IMR-90 (cell line): ENCODE measurements around the gene DPF3. TPM values are rescaled to one million over a fixed set of nuclear protein-coding genes. Genes with fewer than 3 reads are reported as not detected.

ENCODE experiments used
- ATAC-seq: fragments of 200-7000 bp; cut with Tn5 transposase; 2 replicates; pipeline ENCODE4 v1.9.1; 2020; ENCODE audit warnings: low read depth, mild to moderate bottlenecking, moderate library complexity
- BruUV-seq: library from RNA; stranded (reverse); fragments of 400-500 nt; replicated peaks from 2 replicates; lab custom pipeline; 2021; lab: Mats Ljungman, UMichigan
- CTCF ChIA-PET: fragments of 300-600 bp; formaldehyde crosslinking; extraction: SDS; loops from one replicate; lab custom pipeline; 2021; ENCODE audit warnings: antibody characterized with exemption; lab: Yijun Ruan, JAX
- POLR2A ChIA-PET: fragments of 300-600 bp; sonication (Branson Sonifier 250); formaldehyde crosslinking; loops from one replicate; lab custom pipeline; 2022; ENCODE audit warnings: antibody characterized with exemption; ENCODE audit not compliant: unreplicated experiment; lab: Charles Lee
- DNase-seq: peaks from one replicate; pipeline ENCODE4 v3.0.0; 2013
- H2AFZ ChIP-seq: replicated peaks from 2 replicates; pipeline ENCODE3; 2013; ENCODE audit warnings: low read length, mild to moderate bottlenecking; ENCODE audit not compliant: poor library complexity
- H2AK5ac ChIP-seq: 2 replicates; pipeline ENCODE4 v1.6.1; 2013; ENCODE audit warnings: low read depth, low read length, inconsistent platforms
- H2AK9ac ChIP-seq: replicated peaks from 2 replicates; pipeline ENCODE3; 2013; ENCODE audit warnings: mild to moderate bottlenecking, low read depth, low read length, moderate library complexity; ENCODE audit not compliant: poor library complexity
- H2BK120ac ChIP-seq: 2 replicates; pipeline ENCODE4 v1.6.1; 2013; ENCODE audit warnings: low read depth, low read length, inconsistent platforms
- H2BK15ac ChIP-seq: 3 replicates; pipeline ENCODE4 v1.6.1; 2013; ENCODE audit warnings: low read depth, low read length, inconsistent platforms
- H2BK20ac ChIP-seq: 2 replicates; pipeline ENCODE4 v1.6.1; 2013; ENCODE audit warnings: low read depth, mild to moderate bottlenecking, inconsistent platforms, low read length, moderate library complexity
- H2BK5ac ChIP-seq: 2 replicates; pipeline ENCODE4 v1.6.1; 2013; ENCODE audit warnings: mild to moderate bottlenecking, low read depth, low read length, inconsistent platforms; ENCODE audit not compliant: poor library complexity, severe bottlenecking
- H3K14ac ChIP-seq: replicated peaks from 2 replicates; pipeline ENCODE4 v1.6.1; 2013; ENCODE audit warnings: low read depth, low read length, inconsistent platforms
- H3K18ac ChIP-seq: 2 replicates; pipeline ENCODE4 v1.6.1; 2013; ENCODE audit warnings: low read depth, low read length, control low read depth
- H3K23ac ChIP-seq: 2 replicates; pipeline ENCODE4 v1.6.1; 2013; ENCODE audit warnings: low read depth, low read length, inconsistent platforms
- H3K27ac ChIP-seq: 2 replicates; pipeline ENCODE4 v1.5.1; 2013; ENCODE audit warnings: mild to moderate bottlenecking, control low read depth, low read length; ENCODE audit not compliant: insufficient read depth
- H3K27me3 ChIP-seq: 2 replicates; pipeline ENCODE4 v1.6.1; 2013; ENCODE audit warnings: low read length; ENCODE audit not compliant: control insufficient read depth, insufficient read depth
- H3K36me3 ChIP-seq: 2 replicates; pipeline ENCODE4 v1.6.1; 2013; ENCODE audit warnings: low read length, mixed read lengths; ENCODE audit not compliant: control insufficient read depth, insufficient read depth
- H3K4ac ChIP-seq: 2 replicates; pipeline ENCODE4 v1.6.1; 2013; ENCODE audit warnings: low read depth, low read length, inconsistent platforms
- H3K4me1 ChIP-seq: 2 replicates; pipeline ENCODE4 v1.6.1; 2013; ENCODE audit warnings: low read length, mixed read lengths; ENCODE audit not compliant: control insufficient read depth, insufficient read depth
- H3K4me2 ChIP-seq: 2 replicates; pipeline ENCODE4 v1.6.1; 2013; ENCODE audit warnings: low read depth, mild to moderate bottlenecking, control low read depth, low read length, moderate library complexity
- H3K4me3 ChIP-seq: 2 replicates; pipeline ENCODE4 v1.5.1; 2013; ENCODE audit warnings: low read depth, mild to moderate bottlenecking, control low read depth, low read length, moderate library complexity; ENCODE audit not compliant: insufficient read depth
- H3K56ac ChIP-seq: 2 replicates; pipeline ENCODE4 v1.6.1; 2013; ENCODE audit warnings: low read length, inconsistent platforms; ENCODE audit not compliant: insufficient read depth; ENCODE audit errors: extremely low read depth
- H3K79me1 ChIP-seq, 2 experiments: 2 replicates each; pipeline ENCODE4 v1.6.1; 2013; ENCODE audit warnings: low read length in 2 of 2, inconsistent platforms in 1 of 2, low read depth in 1 of 2
- H3K9ac ChIP-seq: 2 replicates; pipeline ENCODE4 v1.6.1; 2013; ENCODE audit warnings: low read depth, low read length, control low read depth
- H3K9me1 ChIP-seq: 2 replicates; pipeline ENCODE4 v1.6.1; 2013; ENCODE audit warnings: low read length, inconsistent platforms; ENCODE audit not compliant: insufficient read depth
- H3K9me3 ChIP-seq: 2 replicates; pipeline ENCODE4 v1.6.1; 2013; ENCODE audit warnings: low read length; ENCODE audit not compliant: control insufficient read depth, insufficient read depth
- H4K20me1 ChIP-seq: 2 replicates; pipeline ENCODE4 v1.6.1; 2013; ENCODE audit warnings: low read length, inconsistent platforms; ENCODE audit not compliant: insufficient read depth
- H4K5ac ChIP-seq: 2 replicates; pipeline ENCODE4 v1.6.1; 2013; ENCODE audit warnings: mild to moderate bottlenecking, low read depth, low read length, control low read depth
- H4K8ac ChIP-seq, 2 experiments: 2 replicates each; pipeline ENCODE4 v1.6.1; 2013; ENCODE audit warnings: low read depth in 2 of 2, low read length in 2 of 2, control low read depth in 1 of 2, inconsistent platforms in 1 of 2
- H4K91ac ChIP-seq: 2 replicates; pipeline ENCODE4 v1.6.1; 2013; ENCODE audit warnings: low read depth, low read length, inconsistent platforms; ENCODE audit not compliant: insufficient read depth
- CEBPB ChIP-seq: IDR thresholded peaks from 2 replicates; pipeline ENCODE4 v1.6.1; 2012; ENCODE audit warnings: low read depth, low read length, improper control_type of control experiment
- CHD1 ChIP-seq: IDR thresholded peaks from 2 replicates; pipeline ENCODE4 v1.6.1; 2012; ENCODE audit warnings: low read depth, low read length, improper control_type of control experiment
- MAFK ChIP-seq: IDR thresholded peaks from 2 replicates; pipeline ENCODE4 v1.6.1; 2012; ENCODE audit warnings: low read depth, low read length, improper control_type of control experiment
- MAZ ChIP-seq: IDR thresholded peaks from 2 replicates; pipeline ENCODE4 v1.6.1; 2012; ENCODE audit warnings: low read depth, mild to moderate bottlenecking, low read length, improper control_type of control experiment, moderate library complexity, borderline replicate concordance
- MXI1 ChIP-seq: IDR thresholded peaks from 2 replicates; pipeline ENCODE4 v1.6.1; 2012; ENCODE audit warnings: low read depth, mild to moderate bottlenecking, low read length, moderate library complexity, borderline replicate concordance
- RAD21 ChIP-seq: IDR thresholded peaks from 2 replicates; pipeline ENCODE4 v1.6.1; 2012; ENCODE audit warnings: low read length, improper control_type of control experiment
- RCOR1 ChIP-seq: IDR thresholded peaks from 2 replicates; pipeline ENCODE4 v1.6.1; 2012; ENCODE audit warnings: mild to moderate bottlenecking, low read length, improper control_type of control experiment; ENCODE audit not compliant: insufficient replicate concordance
- WGBS, 2 experiments: methylation state at CpG; one replicate each; pipeline versions ENCODE4 v1.1.5 to v1.1.7; 2013; ENCODE audit warnings: missing lambda C conversion rate in 2 of 2; ENCODE audit not compliant: insufficient read length in 1 of 2; ENCODE audit errors: extremely low coverage in 2 of 2; 5-methylcytosine and 5-hydroxymethylcytosine counted together
- dilution Hi-C: fragments of 300-500 bp; cut with HindIII; formaldehyde crosslinking; loops from one replicate; pipeline ENCODE4 v1.14.3; 2018; ENCODE audit warnings: low sequenced_read_pairs; ENCODE audit not compliant: unreplicated experiment
- in situ Hi-C: fragments of 300-500 bp; cut with MboI; formaldehyde crosslinking; loops from 3 replicates; pipeline ENCODE4 v1.14.3; 2019; ENCODE audit warnings: low sequenced_read_pairs, inconsistent platforms, mixed read lengths
- intact Hi-C: fragments of 100-400 bp; cut with micrococcal nuclease; formaldehyde crosslinking; loops from 2 replicates; pipeline ENCODE4 v1.10.0; 2022
- polyA plus RNA-seq, 3 experiments: library from polyadenylated mRNA; depleted of rRNA; stranded (reverse); fragments of >200 nt; gene quantifications; 2 replicates each; pipeline ENCODE4 v1.2.3, GENCODE V29; 2012; ENCODE audit warnings: low replicate concordance in 1 of 3
- total RNA-seq: library from RNA; depleted of rRNA; stranded (reverse); fragments of >200 nt; gene quantifications from 2 replicates; pipeline ENCODE4 v1.2.3, GENCODE V29; 2012
- TF ChIP-seq, protein P1 (sequence below): fragments of 150-350 bp; IDR thresholded peaks from 2 replicates; pipeline ENCODE4 v1.6.1; 2016; ENCODE audit warnings: low read depth, mild to moderate bottlenecking, low read length, moderate library complexity, borderline replicate concordance

DPF3 gene
- total and polyA plus RNA-seq, 2 of the 4 experiments (the other 2 are of a cell fraction), result 30.5 to 32.8 TPM

DNA sequence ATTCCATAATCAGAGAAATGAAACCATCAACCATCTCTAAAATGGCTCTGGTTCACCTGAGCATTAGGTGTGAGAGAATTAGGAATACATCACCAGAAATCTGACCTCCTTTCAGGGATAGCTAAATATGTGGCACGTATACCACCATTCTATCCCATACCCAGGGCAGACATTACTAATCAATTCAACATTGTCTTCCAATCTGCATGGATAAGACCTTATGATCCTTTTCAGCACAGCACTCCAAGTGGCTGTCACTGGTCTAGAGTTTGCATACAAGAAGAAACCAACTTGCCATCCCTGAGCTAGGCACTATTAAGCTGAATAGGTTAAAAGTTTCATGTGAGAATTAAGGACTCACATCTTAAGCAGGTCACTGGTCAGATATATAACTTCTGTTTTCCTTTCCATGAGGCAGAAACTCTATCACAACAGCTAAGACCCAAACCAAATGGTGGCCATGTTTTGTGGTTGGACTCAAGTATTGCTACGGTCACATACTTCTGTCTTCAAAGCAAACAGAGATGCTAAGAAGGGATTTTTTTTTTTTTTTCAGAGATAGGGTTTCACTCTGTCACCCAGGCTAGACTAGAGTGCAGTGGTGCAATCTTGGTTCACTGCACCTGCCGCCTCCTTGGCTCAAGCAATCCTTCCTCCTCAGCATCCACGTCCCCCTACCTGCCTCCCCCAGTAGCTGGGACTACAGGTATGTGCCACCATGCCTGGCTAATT is 249.0 kb downstream of the DPF3 start (continued):
- TF ChIP-seq RCOR1, result no peak

GRCh38 chr14:72644038-72644437 is 249.9 kb downstream of the DPF3 start:
- ATAC-seq, result no peak
- Histone ChIP-seq H3K36me3 (no peaks in the 10 kb centered on the region), H3K14ac (peak overlapping the region; percentile 98), H3K27ac (peak overlapping the region; percentile 90), H4K20me1 (no peaks in the 10 kb centered on the region), H3K23ac (peak overlapping the region; percentile 94), H3K79me1 (peaks cover 0 to 45% of the 10 kb centered on the region in 2 experiments; a peak in 2 of 4 replicates), H3K9ac (no peak overlapping the region), H3K4me2 (no peak overlapping the region), H3K56ac (peak overlapping the region; percentile 78), H2BK120ac (peak overlapping the region; percentile 97), H3K9me3 (peaks cover 10% of the 10 kb centered on the region), H3K27me3 (no peaks in the 10 kb centered on the region), H3K4me3 (no peak overlapping the region), H2AFZ (no peak overlapping the region), H2BK5ac (peak overlapping the region; percentile 97), H3K4ac (peak overlapping the region; percentile 98), H2AK9ac (peak overlapping the region; percentile 91), H4K8ac (peak overlapping the region; percentile 84 to 99), H4K5ac (peak overlapping the region; percentile 84), H3K18ac (peak overlapping the region; percentile 80), H2BK20ac (peak overlapping the region; percentile 98), H2BK15ac (peak overlapping the region; percentile 88), H4K91ac (peak overlapping the region; percentile 98), H2AK5ac (peak overlapping the region; percentile 97), H3K4me1 (peaks cover 29% of the 10 kb centered on the region), H3K9me1 (peaks cover 34% of the 10 kb centered on the region)
- in situ Hi-C loops, result no loop called here
- dilution Hi-C loops, result no loop called here
- ChIA-PET CTCF (interaction anchor here (0.6 to 0.7 kb wide), 2 partner anchors 36 to 250 kb away, joined by 3 to 4 read pairs; no protein-coding TSS in a partner anchor), POLR2A (interaction anchor here (0.9 kb wide), 1 partner anchor 7 kb away, joined by 3 read pairs; no protein-coding TSS in a partner anchor)
- TF ChIP-seq CEBPB (no peak), MXI1 (no peak), CHD1 (no peak), MAFK (no peak), MAZ (no peak), RAD21 (no peak)
- TF ChIP-seq, protein P1, sequence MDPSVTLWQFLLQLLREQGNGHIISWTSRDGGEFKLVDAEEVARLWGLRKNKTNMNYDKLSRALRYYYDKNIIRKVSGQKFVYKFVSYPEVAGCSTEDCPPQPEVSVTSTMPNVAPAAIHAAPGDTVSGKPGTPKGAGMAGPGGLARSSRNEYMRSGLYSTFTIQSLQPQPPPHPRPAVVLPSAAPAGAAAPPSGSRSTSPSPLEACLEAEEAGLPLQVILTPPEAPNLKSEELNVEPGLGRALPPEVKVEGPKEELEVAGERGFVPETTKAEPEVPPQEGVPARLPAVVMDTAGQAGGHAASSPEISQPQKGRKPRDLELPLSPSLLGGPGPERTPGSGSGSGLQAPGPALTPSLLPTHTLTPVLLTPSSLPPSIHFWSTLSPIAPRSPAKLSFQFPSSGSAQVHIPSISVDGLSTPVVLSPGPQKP, result no peak
- intact Hi-C loops, result no loop called here
- no TSS peak for BruUV-seq
- WGBS, 2 experiments, result 82% methylated on average over 3 of the region's 6 CpGs; no CpG with 5 or more reads in 1 of the 2 experiments
- peak; percentile 30 for DNase-seq
